ENCODE results near the gene MLC1. TPM values are rescaled to one million over a fixed set of nuclear protein-coding genes. Genes with fewer than 3 reads are reported as not detected.

Gene MLC1
- polyA plus RNA-seq, 1 donor from 2014 or later: 0.08 TPM

DNA sequence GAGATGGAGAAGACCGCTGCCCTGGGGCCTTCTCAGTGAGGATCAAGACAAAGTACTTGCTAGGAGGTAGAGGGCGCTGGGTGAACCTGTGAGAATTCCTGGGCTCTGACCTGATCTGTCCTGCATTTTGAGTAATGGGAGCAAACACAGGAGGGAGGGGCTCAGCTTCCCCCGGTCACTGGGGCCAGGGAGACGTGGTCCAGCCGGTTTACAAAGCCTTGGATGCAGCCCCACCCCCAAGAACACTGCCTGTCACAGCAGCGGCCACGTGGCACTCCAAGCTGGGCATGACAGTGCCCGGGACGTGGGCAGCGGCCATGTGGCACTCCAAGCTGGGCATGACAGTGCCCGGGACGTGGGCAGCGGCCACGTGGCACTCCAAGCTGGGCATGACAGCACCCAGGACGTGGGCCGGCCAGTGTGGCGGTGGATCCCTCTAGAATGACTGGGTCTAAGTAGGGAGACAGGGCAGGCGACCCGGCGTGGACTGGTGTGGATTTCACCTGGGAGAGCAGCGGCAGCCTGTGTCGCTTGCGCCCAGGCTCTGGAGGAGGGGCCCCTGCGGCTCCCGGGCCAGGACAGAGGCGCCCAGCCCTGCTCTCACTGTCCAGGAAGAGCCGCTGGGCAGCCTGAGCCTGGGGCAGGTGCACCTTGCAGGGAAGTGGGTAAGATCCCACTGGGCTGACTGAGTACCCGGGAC lies 24.6 kb downstream of the MLC1 start:
- no peaks in the 10 kb centered on the region for H3K36me3 Mint-ChIP-seq
- peaks cover 8 to 12% (median 10%) of the 10 kb centered on the region in 3 donors for H3K4me1 Mint-ChIP-seq
- H3K4me3 Mint-ChIP-seq: peak overlapping the region in 1 of 4 donors; percentile 22
- H3K27ac Mint-ChIP-seq: no peak overlapping the region
- peaks cover 25% of the 10 kb centered on the region for H3K27me3 Mint-ChIP-seq
- H3K9me3 Mint-ChIP-seq: no peaks in the 10 kb centered on the region

DNA sequence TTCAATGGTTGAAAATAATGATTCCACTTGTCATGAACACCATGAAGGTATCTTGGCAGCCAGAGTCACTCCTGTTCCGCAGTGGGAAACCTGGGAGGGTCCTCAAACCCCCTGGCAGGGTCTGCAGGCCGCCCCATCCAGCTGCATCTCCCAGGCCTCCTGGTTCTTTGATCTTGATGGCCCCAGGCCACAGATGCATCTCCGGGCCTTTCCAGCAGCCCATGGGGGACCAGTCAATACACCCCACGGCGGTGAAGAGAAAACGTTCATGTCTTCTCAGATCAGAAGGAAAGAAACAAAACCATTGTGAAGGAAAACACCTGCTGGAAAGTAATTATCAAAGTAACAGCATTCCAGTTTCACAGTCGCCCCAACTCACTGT lies 25.4 kb downstream of the MLC1 start:
- Mint-ChIP-seq H3K9me3 (no peaks in the 10 kb centered on the region), H3K27me3 (peaks cover 30% of the 10 kb centered on the region), H3K27ac (no peak overlapping the region)

DNA sequence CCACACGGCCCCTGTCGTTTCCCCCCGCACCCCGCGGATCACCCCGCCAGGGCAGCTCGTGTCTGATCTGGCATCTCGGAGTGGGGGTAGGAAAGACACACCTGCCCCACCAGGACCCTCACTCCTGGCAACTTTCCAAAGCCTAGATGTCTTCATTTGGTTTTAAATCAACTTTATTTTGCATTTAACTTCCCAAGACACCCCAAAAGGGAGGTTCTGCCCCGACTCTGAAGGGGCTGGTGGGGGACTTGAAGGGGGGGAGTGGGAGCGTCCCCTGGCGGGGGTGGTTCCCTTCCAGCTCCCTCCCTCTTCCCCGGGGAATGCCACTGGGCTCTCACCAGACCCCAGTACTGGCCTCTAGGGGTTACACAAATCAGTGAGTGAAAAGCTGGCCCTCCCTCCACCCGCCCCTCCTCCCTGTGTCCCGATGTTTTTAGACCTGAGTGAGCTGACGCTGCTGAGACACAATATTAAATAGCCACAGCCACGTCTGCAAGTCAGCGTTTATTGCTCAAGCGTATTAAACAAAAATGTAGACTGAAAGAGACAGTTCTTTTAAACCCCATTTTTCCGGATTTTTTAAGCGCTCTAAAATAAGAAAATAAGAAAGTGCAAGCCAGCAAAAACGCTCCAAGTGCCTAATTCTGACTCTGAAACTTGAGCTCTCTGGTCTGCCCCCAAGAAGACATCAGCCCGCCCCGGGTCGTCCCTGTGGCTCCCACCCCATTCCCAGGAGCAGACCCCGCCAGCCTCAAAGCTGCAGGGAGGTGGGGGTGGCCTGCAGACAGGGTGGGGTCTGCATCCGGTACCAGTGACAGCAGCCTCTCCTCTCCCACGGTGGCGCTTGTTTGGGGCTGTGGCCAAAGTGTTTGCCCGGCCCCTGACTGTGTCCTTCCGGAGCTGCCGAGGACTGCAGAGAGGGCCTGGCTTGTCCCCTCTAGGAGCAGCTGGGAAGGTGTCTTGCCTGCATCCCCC lies 26.0 kb downstream of the MLC1 start:
- Mint-ChIP-seq H3K27ac (no peak overlapping the region), H3K27me3 (peaks cover 33% of the 10 kb centered on the region), H3K4me1 (peaks cover 9 to 12% (median 10%) of the 10 kb centered on the region in 3 donors), H3K4me3 (peak overlapping the region in 1 of 4 donors; percentile 68), H3K36me3 (no peaks in the 10 kb centered on the region), H3K9me3 (no peaks in the 10 kb centered on the region)

More for the DNA sequence above, 25.4 kb downstream of the MLC1 start:
- Mint-ChIP-seq H3K36me3 (no peaks in the 10 kb centered on the region), H3K4me1 (peaks cover 9 to 12% (median 10%) of the 10 kb centered on the region in 3 donors), H3K4me3 (peak overlapping the region in 1 of 4 donors; percentile 68)

DNA sequence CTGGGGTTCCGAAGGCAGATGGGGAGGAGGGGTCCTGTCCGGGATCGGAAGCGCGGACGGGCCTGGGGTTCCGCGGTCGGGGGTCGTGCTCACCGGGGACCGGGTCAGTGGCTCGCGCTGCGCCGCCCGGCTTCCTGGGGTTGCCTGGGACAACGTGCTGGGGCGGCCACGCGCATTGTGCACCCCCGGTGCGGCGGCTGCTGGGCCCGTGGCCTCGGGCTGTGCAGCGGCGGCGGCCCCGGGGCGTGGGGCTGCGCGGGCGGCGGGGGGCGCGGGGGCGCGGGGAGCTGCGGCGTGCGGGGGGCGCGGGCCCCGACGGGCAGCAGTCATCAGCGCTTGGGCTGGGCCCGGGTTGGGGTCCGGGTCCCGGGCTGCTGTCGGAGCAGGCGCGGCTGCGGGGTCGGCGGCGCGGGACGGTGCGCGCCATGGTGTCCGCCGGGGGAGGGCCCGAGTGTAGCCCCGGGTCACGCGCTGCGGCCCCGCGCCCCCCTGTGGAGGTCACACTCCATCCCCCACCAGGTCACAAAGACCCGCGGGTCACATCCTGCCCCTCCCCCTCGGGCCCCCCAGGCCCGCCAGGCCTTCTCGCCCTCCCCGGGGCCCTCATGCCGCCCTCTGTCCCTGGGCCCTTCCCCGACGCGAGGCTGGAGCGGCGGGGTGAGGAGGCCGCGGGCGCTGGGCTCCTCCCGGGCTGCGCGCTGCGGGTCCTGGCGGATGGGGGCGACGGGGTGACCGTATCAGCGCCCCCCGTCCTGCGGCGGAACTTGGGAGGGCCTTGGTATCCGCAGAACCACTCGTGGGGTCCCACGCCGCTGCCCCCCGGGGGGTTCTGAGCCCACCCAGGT lies 26.9 kb downstream of the MLC1 start, which contains the start of gene TTLL8:
TSS of gene TTLL8 (minus strand) at position 238 of the 845 bp plus-strand sequence.
- peaks cover 0 to 2% (median 0%) of the 10 kb centered on the region in 3 donors for H3K9me3 Mint-ChIP-seq
- H3K36me3 Mint-ChIP-seq: no peaks in the 10 kb centered on the region
- H3K27ac Mint-ChIP-seq: no peak within 1 kb of the TSS
- H3K27me3 Mint-ChIP-seq: peaks cover 39% of the 10 kb centered on the region
- peaks cover 10 to 14% (median 12%) of the 10 kb centered on the region in 3 donors for H3K4me1 Mint-ChIP-seq
- peak within 1 kb of the TSS in 1 of 4 donors; percentile 72 for H3K4me3 Mint-ChIP-seq

DNA sequence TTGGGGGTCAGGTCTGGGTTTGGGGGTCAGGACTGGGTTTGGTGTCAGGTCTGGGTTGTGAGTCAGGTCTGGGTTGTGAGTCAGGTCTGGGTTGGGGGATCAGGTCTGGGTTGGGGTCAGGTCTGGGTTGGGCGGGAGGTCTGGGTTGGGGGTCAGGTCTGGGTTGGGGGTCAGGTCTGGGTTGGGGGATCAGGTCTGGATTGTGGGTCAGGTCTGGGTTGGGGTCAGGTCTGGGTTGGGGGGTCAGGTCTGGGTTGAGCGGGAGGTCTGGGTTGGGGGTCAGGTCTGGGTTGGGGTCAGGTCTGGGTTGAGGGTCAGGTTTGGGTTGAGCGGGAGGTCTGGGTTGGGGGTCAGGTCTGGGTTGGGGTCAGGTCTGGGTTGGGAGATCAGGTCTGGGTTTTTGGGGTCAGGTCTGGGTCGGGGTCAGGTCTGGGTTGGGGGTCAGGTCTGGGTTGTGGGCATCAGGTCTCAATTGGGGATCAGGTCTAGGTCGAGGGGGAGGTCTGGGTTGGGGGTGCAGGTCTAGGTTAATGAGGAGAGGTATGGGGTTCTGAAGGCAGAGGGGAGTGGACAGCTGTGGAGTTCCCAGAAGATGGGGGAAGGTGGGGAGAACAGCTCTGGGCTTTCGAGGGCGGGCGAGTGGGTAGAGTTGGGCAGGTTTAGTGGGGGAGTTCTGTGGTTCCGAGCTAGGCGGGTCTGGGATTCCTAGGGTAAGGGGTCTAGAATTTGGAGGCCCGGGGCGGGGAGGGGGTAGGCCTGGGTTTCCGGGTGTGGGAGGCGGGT lies 27.8 kb downstream of the MLC1 start:
- Mint-ChIP-seq H3K27ac (no peak overlapping the region), H3K4me3 (peak overlapping the region in 1 of 4 donors; percentile 72), H3K36me3 (peaks cover under 1% of the 10 kb centered on the region), H3K27me3 (peaks cover 43% of the 10 kb centered on the region), H3K4me1 (peaks cover 10 to 14% (median 12%) of the 10 kb centered on the region in 3 donors), H3K9me3 (peaks cover 0 to 5% (median 0%) of the 10 kb centered on the region in 3 donors)

DNA sequence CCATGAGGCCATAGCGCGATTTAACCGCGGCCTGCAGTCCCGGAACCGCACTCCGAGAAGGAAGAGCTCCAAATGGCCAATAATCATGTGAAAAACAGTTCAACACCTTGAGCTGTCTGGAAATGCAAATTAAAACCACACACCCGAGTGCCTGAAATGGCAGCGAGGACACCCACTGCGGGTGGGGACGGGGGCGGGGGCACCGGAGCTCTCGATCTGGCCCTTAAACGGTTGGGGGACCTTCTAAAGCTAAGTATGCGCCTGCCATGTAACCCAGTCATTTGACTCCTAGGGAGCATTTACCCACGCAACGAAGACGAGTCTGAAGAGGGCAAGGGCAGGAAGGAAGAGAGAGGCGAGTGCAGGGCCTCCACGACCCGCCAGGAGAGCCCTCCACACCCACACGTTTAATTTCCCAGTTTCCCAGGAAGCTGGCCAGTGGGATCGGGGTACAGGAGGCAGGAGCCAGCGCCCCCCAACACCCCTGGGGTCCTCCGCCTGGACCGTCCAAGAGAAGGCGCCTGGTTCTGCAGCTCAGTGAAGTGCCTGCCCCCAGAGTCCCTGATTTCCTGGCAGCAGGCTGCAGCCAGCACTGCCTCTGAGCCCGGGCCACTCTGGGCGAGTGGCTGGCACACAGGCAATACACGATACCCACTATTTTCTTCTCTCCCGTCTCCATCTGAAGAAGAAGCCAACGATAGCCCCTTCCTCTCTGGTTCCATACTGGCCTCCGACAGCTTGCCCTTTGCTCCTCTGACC lies 28.8 kb downstream of the MLC1 start:
- peaks cover 47% of the 10 kb centered on the region for H3K27me3 Mint-ChIP-seq
- H3K4me3 Mint-ChIP-seq: peak overlapping the region; percentile 12 to 89 (median 63)
- peaks cover 10 to 14% (median 12%) of the 10 kb centered on the region in 3 donors for H3K4me1 Mint-ChIP-seq
- peak overlapping the region in 1 of 3 donors; percentile 4 for H3K27ac Mint-ChIP-seq
- peaks cover 0 to 9% (median 0%) of the 10 kb centered on the region in 3 donors for H3K9me3 Mint-ChIP-seq
- peaks cover 4% of the 10 kb centered on the region for H3K36me3 Mint-ChIP-seq

DNA sequence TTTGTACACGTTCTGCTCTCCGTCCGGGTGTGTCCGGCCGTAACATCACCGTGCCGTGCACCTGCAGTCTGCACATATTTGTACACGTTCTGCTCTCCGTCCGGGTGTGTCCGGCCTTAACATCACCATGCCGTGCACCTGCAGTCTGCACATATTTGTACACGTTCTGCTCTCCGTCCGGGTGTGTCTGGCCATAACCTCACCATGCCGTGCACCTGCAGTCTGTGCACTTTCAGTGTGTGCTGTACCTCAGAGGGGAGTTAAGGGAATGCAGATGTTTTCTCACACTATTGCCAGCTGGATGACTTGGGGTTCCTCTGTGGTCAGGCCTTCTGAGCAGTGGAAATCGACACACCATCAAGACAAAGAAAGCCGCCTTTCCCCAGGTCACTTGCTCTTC lies 31.4 kb downstream of the MLC1 start:
- H3K4me3 Mint-ChIP-seq: peak overlapping the region in 2 of 4 donors; percentile 49 to 72
- H3K27me3 Mint-ChIP-seq: peaks cover 46% of the 10 kb centered on the region
- peak overlapping the region in 1 of 3 donors; percentile 87 for H3K27ac Mint-ChIP-seq
- peaks cover 0 to 9% (median 0%) of the 10 kb centered on the region in 3 donors for H3K9me3 Mint-ChIP-seq
- peaks cover 5% of the 10 kb centered on the region for H3K36me3 Mint-ChIP-seq
- peaks cover 10 to 12% (median 12%) of the 10 kb centered on the region in 3 donors for H3K4me1 Mint-ChIP-seq

DNA sequence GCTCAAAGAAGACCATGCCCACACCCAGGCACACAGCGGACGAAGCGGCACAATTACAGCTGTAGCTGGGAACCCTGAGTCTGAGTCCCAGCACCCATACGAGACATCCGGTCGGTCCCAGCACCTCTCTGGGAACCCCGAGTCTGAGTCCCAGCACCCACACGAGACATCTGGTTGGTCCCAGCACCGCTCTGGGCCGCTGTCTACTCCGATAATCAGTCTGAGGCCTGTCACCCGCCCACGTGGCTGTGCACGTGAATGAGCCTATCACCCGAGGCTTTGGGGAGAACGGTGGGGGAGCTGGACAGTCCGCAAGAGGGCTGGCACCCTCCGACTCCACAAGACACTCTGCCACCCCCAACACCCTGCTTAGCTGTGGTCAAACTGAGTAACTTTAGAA lies 33.3 kb downstream of the MLC1 start:
- Mint-ChIP-seq H3K4me1 (peaks cover 10 to 12% (median 11%) of the 10 kb centered on the region in 3 donors), H3K27me3 (peaks cover 48% of the 10 kb centered on the region), H3K4me3 (no peak overlapping the region), H3K27ac (no peak overlapping the region), H3K9me3 (peaks cover 0 to 9% (median 0%) of the 10 kb centered on the region in 3 donors), H3K36me3 (peaks cover 5% of the 10 kb centered on the region)

DNA sequence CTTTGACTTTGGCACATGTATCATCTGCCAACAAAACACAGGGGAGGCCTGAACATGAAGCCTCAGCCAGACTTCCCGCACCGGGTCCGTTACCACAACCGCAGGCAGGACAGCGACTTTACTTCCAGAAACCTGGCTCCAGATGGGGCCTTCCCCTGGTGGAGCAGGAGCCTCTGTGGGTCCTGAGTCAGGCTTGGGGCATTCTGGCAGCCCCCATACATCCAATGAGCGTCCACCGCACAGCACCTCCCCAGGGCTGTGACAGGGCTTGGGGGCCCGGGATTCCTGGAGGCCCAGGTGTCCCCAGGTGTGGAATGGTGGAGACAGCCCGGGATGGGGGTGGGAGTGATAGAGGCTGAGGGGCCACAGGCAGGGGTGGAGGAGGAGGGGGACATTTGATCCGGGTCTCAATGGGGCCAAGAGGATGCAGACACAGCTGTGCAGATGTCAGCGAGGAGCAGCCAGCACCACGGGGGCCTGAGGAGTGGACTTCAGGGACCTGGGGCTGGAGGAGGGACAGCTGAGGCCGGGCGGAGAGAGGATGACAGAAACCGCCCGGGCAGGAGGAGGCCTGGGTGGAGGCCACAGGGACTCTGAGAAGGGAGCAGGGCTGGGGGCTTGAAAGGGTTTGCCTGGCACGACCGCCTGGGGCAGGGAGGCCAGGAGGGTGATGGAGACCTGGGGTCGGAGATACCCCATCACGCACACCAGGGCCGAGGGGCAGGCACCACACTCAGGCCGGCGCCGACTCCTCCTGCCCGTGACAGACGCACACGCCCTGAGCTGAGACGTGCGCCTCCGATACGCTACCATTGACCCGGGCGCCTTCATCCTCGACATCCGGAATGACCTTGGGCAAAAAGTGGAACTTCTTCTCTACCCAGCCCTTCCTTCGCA lies 35.7 kb downstream of the MLC1 start:
- H3K27ac Mint-ChIP-seq: no peak overlapping the region
- peaks cover 32% of the 10 kb centered on the region for H3K27me3 Mint-ChIP-seq
- H3K9me3 Mint-ChIP-seq: peaks cover 0 to 9% (median 0%) of the 10 kb centered on the region in 3 donors
- peaks cover 5% of the 10 kb centered on the region for H3K36me3 Mint-ChIP-seq
- peak overlapping the region in 1 of 4 donors; percentile 16 for H3K4me3 Mint-ChIP-seq
- H3K4me1 Mint-ChIP-seq: peaks cover 0 to 4% (median 0%) of the 10 kb centered on the region in 3 donors

DNA sequence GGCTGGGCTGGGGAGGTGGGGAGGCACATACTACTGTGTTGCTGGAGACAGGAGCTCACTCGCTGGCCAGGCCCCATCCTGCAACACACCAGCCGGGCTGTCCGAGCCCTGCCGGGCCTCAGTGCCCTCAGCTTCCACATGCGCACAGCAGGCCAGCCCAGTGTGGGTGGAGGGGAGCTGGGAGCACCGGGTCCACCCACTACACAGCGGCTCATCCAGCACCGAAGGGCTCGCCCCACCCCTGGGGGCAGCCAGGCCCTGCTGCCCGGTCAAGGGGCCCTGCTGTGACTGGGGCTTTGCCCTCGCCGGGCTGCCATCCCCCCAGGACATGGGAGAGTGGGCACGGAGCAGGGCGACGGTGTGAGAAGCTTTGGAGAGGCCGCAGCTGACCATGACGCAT lies 36.4 kb downstream of the MLC1 start:
- Mint-ChIP-seq H3K9me3 (peaks cover 0 to 6% (median 0%) of the 10 kb centered on the region in 3 donors), H3K36me3 (peaks cover 5% of the 10 kb centered on the region), H3K4me1 (peaks cover 0 to 2% (median under 1%) of the 10 kb centered on the region in 3 donors), H3K27me3 (peaks cover 32% of the 10 kb centered on the region), H3K4me3 (no peak overlapping the region), H3K27ac (no peak overlapping the region)

DNA sequence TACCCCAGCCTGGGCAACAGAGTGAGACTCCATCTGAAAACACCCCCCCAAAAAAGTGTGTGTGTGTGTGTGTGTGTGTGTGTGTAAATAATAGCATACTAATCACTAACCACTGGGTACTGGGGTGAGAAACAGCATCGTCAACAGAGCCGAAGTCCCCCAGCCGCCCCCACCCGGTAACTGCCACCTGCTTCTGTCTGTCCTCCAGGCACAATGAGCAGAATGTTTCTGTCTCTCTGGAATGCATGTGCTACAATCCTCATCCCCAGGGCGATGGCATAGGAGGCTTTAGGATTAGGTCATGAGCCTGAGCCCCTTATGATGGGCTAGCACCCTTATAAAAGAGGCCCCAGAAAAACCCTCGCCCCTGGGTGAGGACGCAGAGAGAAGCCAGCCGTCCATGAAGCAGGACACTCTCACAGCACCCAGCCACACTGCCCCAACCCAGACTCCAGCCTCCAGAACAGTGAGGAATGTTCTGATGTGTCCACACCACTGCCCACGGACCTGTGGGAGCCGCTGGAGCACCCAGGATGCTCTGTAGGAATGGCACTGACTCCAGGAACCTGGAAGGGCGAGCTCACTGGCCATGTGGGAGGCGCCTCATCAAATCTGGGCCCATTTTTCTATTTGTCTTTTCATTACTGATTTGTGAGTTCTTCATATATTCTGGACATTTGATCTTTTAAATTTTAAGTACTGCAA lies 37.0 kb downstream of the MLC1 start:
- no peak overlapping the region for H3K4me3 Mint-ChIP-seq
- peaks cover 0 to 6% (median 0%) of the 10 kb centered on the region in 3 donors for H3K9me3 Mint-ChIP-seq
- peaks cover 5% of the 10 kb centered on the region for H3K36me3 Mint-ChIP-seq
- H3K4me1 Mint-ChIP-seq: peaks cover 0 to 6% (median 0%) of the 10 kb centered on the region in 3 donors
- H3K27ac Mint-ChIP-seq: no peak overlapping the region
- H3K27me3 Mint-ChIP-seq: peaks cover 31% of the 10 kb centered on the region

DNA sequence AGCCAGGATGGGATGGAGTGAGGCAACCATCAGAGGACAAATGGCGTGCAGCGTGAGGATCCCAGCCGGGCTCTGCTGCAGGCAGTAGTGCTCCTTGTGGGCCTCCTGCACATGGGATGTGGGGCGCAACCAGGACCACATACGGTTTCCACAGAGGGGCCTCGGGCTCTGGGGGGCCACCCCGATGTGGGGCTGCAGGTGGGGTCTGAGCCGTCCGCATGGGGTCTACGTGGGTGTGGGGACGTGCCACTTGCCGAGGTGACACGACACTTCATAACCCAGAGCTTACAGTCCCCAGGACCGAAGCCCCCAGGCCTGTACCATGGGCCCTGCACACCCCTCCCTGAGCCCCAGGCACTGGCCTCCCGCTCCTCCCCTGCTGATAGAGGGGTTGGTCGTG lies 37.9 kb downstream of the MLC1 start:
- Mint-ChIP-seq H3K4me3 (no peak overlapping the region), H3K4me1 (peaks cover 0 to 7% (median 0%) of the 10 kb centered on the region in 3 donors), H3K9me3 (peaks cover 0 to 3% (median 0%) of the 10 kb centered on the region in 3 donors), H3K36me3 (peaks cover 4% of the 10 kb centered on the region), H3K27me3 (peaks cover 28% of the 10 kb centered on the region), H3K27ac (no peak overlapping the region)
